ENCODE data around the gene KLHL2.
"Not testable (repeated sequence)": the region's sequence is repeated elsewhere in the genome, so short reads cannot be mapped to it uniquely, and the experiment has no call there.

- not testable (repeated sequence) for TF ChIP-seq EZH2 (IDR thresholded peaks at IDR 0.05)
- TF ChIP-seq, protein P1, sequence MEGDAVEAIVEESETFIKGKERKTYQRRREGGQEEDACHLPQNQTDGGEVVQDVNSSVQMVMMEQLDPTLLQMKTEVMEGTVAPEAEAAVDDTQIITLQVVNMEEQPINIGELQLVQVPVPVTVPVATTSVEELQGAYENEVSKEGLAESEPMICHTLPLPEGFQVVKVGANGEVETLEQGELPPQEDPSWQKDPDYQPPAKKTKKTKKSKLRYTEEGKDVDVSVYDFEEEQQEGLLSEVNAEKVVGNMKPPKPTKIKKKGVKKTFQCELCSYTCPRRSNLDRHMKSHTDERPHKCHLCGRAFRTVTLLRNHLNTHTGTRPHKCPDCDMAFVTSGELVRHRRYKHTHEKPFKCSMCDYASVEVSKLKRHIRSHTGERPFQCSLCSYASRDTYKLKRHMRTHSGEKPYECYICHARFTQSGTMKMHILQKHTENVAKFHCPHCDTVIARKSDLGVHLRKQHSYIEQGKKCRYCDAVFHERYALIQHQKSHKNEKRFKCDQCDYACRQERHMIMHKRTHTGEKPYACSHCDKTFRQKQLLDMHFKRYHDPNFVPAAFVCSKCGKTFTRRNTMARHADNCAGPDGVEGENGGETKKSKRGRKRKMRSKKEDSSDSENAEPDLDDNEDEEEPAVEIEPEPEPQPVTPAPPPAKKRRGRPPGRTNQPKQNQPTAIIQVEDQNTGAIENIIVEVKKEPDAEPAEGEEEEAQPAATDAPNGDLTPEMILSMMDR (IDR thresholded peaks at IDR 0.05): not testable (repeated sequence)
Observed at GRCh38 chr4:165342340-165342739, 135.0 kb downstream of the KLHL2 start.
